WTC11 (cell line): Measurements from ENCODE around the gene TTC38.

ENCODE experiments used
- ATF3 ChIP-seq: sonication (generic); formaldehyde crosslinking; conservative IDR thresholded peaks from 2 replicates; pipeline ENCODE4 v1.8.1; 2022; ENCODE audit warnings: mild to moderate bottlenecking, missing genetic modification reagents
- E2F5 ChIP-seq: sonication (generic); formaldehyde crosslinking; IDR thresholded peaks from 2 replicates; pipeline ENCODE4 v1.8.1; 2022; ENCODE audit warnings: mild to moderate bottlenecking, moderate library complexity, missing genetic modification reagents
- ERG ChIP-seq: fragments of 250-450 bp; sonication (Bioruptor Pico); IDR thresholded peaks from 2 replicates; pipeline ENCODE4 v1.8.0; 2021; ENCODE audit warnings: mild to moderate bottlenecking
- ETV6 ChIP-seq: sonication (generic); formaldehyde crosslinking; IDR thresholded peaks from 2 replicates; pipeline ENCODE4 v1.8.1; 2022; ENCODE audit warnings: mild to moderate bottlenecking, missing genetic modification reagents
- FOXP1 ChIP-seq: sonication (generic); formaldehyde crosslinking; IDR thresholded peaks from 2 replicates; pipeline ENCODE4 v1.8.0; 2022; ENCODE audit warnings: missing genetic modification reagents, mild to moderate bottlenecking, moderate library complexity, borderline replicate concordance
- NR1H2 ChIP-seq: sonication (generic); formaldehyde crosslinking; IDR thresholded peaks from 2 replicates; pipeline ENCODE4 v1.9.0; 2021; ENCODE audit warnings: mild to moderate bottlenecking, moderate library complexity, missing genetic modification reagents
- PREB ChIP-seq: sonication (generic); formaldehyde crosslinking; IDR thresholded peaks from 2 replicates; pipeline ENCODE4 v1.8.1; 2022; ENCODE audit warnings: mild to moderate bottlenecking, missing genetic modification reagents, moderate library complexity, borderline replicate concordance
- SMAD3 ChIP-seq: sonication (generic); formaldehyde crosslinking; IDR thresholded peaks from 2 replicates; pipeline ENCODE4 v1.8.0; 2022; ENCODE audit warnings: missing genetic modification reagents, mild to moderate bottlenecking, borderline replicate concordance
- SP1 ChIP-seq: sonication (generic); formaldehyde crosslinking; conservative IDR thresholded peaks from 2 replicates; pipeline ENCODE4 v1.8.1; 2022; ENCODE audit warnings: missing genetic modification reagents
- ZNF281 ChIP-seq: sonication (generic); formaldehyde crosslinking; IDR thresholded peaks from 2 replicates; pipeline ENCODE4 v1.8.0; 2023; ENCODE audit warnings: mild to moderate bottlenecking, missing genetic modification reagents
- TF ChIP-seq, protein P1 (sequence below): fragments of 200-600 bp; IDR thresholded peaks from 2 replicates; pipeline ENCODE4 v1.8.0; 2022; ENCODE audit warnings: antibody characterized with exemption
- TF ChIP-seq, protein P2 (sequence below): sonication (generic); formaldehyde crosslinking; IDR thresholded peaks from 2 replicates; pipeline ENCODE4 v1.8.0; 2022; ENCODE audit warnings: mild to moderate bottlenecking, missing genetic modification reagents
- TF ChIP-seq, protein P3 (sequence below): sonication (generic); formaldehyde crosslinking; IDR thresholded peaks from 2 replicates; pipeline ENCODE4 v1.8.1; 2022; ENCODE audit warnings: missing genetic modification reagents, borderline replicate concordance

GRCh38 chr22:46336119-46337078 is 68.6 kb downstream of the TTC38 start:
- TF ChIP-seq SMAD3 (CRISPR knock-in tag) (no peak), ZNF281 (CRISPR knock-in tag) (no peak), E2F5 (CRISPR knock-in tag) (no peak), ATF3 (CRISPR knock-in tag) (no peak), PREB (CRISPR knock-in tag) (no peak), NR1H2 (CRISPR knock-in tag) (no peak), ERG (no peak), ETV6 (CRISPR knock-in tag) (no peak), SP1 (no peak), FOXP1 (CRISPR knock-in tag) (no peak)
- TF ChIP-seq, protein P1, sequence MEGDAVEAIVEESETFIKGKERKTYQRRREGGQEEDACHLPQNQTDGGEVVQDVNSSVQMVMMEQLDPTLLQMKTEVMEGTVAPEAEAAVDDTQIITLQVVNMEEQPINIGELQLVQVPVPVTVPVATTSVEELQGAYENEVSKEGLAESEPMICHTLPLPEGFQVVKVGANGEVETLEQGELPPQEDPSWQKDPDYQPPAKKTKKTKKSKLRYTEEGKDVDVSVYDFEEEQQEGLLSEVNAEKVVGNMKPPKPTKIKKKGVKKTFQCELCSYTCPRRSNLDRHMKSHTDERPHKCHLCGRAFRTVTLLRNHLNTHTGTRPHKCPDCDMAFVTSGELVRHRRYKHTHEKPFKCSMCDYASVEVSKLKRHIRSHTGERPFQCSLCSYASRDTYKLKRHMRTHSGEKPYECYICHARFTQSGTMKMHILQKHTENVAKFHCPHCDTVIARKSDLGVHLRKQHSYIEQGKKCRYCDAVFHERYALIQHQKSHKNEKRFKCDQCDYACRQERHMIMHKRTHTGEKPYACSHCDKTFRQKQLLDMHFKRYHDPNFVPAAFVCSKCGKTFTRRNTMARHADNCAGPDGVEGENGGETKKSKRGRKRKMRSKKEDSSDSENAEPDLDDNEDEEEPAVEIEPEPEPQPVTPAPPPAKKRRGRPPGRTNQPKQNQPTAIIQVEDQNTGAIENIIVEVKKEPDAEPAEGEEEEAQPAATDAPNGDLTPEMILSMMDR: no peak
- TF ChIP-seq, protein P2, sequence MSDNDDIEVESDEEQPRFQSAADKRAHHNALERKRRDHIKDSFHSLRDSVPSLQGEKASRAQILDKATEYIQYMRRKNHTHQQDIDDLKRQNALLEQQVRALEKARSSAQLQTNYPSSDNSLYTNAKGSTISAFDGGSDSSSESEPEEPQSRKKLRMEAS (CRISPR knock-in tag): no peak
- TF ChIP-seq, protein P3, sequence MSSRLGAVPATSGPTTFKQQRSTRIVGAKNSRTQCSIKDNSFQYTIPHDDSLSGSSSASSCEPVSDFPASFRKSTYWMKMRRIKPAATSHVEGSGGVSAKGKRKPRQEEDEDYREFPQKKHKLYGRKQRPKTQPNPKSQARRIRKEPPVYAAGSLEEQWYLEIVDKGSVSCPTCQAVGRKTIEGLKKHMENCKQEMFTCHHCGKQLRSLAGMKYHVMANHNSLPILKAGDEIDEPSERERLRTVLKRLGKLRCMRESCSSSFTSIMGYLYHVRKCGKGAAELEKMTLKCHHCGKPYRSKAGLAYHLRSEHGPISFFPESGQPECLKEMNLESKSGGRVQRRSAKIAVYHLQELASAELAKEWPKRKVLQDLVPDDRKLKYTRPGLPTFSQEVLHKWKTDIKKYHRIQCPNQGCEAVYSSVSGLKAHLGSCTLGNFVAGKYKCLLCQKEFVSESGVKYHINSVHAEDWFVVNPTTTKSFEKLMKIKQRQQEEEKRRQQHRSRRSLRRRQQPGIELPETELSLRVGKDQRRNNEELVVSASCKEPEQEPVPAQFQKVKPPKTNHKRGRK (CRISPR knock-in tag): no peak
